Stimulated activated CD4-positive, alpha-beta T cell treated with anti-CD3 and anti-CD28 coated beads, TNF-alpha, amount 100 ng/mL, for 4 hours (primary cell): ENCODE measurements around the gene BRSK2.

Experiments used
- DNase-seq, 3 experiments: peaks; one replicate each; pipeline ENCODE4 v3.0.0-alpha.2; 2020; ENCODE audit warnings: low read depth in 3 of 3

The BRSK2 gene

GRCh38 chr11:1469287-1469910 is 79.7 kb downstream of the BRSK2 start:
- DNase-seq: no peak

GRCh38 chr11:1469911-1470680 is 80.4 kb downstream of the BRSK2 start:
- no peak for DNase-seq

DNA sequence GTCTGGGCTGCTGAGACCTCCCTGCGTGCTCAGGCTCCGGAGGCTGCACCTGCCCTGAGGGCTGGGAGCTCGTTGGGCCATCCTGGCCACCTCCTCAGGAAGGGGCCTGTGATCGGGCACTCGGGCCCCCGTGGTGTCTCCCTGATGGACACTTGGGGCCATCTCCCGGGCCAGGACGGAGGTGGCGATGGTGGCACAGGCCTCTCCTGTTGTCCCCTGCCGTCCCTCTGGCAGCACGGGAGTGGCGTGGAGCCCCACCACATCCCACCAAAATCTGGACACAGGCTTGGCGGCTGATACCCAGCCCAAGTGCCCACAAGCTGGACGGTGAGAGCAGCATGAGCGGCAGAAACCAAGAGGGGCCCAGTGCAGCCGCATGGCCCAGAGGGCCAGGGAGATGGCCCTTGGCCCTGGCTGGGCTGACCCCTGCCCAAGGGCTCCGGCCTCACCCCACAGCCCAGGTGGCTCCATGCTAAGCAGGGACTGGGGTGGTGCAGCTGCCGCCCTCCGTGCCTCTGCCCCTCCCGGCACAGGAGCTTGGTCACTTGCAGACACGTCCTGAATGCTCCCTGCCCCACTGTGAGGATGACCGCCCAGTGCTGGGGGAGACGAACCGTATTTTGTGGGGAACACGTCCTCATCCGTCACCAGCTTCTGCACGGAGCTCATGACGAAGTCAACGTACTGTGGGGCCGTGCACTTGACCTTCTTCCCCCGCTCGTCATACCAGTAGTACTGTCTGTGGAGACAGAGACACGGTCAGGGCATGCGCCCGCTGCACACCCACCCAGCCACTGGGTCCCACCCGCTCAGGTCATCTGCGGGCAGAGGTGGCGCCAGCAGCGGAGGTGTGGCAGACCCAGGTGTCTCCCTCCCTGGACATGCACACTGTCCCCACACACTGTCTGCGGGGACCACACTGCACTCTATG is 81.2 kb downstream of the BRSK2 start:
- DNase-seq: no peak

DNA sequence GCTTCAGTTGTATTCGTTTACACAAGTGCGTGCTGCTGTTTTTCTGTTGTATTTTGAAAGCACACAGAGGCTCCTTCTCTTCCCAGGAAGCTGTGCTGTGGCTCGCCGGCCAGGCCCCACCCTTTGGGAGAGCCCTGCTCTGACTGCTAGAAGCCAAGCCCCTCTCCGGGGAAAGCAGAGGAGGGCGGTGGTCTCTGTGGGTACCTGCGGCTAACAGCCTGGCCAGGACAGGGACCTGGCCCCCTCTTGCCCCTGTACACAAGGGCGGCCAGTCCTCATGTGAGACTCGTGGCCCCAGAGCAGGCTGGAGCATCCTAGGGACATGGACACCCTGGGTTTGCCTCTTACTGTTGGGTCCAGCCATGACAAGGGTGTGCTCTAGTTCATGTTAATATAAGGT is 82.0 kb downstream of the BRSK2 start:
- no peak for DNase-seq

DNA sequence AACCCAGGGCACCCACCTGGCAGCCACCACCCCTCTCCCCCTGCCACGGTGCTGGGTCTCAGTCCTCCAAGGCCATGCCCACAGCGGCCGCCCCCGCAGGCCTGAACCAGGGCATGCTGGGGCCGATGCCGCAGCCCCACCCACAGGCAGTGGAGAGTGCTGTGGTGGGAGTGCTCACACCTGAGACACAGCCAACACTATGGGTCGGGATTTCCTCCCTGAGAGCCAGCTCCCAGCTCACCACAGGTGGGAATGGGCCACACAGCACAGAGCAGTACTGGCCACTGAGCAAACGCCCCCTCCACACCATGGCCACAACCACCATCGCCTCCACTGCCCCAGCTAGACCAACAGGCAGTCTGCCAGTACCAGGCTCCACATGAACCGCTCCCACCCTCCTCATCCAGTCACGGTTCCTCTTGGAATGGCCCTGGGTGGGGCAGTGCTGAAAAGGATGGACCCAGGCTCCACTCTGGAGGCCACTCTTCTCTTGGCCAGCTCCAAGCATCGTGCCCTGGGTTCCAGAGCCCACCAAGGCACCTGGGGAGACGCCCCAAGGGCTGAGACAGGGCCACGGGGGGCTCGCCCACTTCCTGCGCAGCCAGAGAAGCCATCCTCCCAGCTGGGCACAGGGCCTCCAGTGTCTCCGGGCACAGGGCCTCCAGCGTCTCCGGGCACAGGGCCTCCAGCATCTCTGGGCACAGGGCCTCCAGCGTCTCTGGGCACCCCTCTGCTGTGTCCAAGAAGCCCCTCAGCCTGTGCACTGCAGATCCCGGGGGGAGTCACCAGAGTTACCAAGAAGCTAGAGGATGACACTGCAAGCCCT is 82.7 kb downstream of the BRSK2 start:
- no peak for DNase-seq

DNA sequence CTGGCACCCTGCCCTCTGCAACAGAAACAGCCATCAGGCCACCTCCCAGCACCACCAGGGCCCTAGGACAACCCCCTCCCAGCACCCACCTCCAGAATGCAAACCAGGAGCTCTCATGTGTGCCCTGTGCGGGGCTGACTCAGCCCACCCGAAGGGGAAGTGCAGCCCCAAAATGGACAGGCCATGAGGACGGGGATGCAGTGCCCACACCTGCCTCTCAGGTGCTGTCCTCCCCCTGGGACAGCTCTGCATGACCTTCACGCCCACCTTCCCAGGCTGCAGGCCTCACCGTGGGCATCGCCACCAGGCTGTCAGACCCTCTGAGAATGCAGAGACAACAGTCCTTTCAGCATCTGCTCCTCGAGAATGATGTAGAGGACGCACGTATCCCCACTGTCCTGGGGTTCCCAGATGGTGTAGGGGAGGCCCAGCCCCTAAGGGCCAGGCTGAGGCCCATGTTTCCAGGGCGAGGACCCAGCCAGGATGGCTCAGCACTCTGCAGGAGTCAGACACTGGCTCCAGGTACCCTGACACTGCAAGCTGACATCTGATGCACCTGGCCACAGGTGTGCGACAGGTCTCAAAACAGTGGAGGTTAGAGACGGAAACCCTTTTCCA is 83.4 kb downstream of the BRSK2 start:
- no peak for DNase-seq

DNA sequence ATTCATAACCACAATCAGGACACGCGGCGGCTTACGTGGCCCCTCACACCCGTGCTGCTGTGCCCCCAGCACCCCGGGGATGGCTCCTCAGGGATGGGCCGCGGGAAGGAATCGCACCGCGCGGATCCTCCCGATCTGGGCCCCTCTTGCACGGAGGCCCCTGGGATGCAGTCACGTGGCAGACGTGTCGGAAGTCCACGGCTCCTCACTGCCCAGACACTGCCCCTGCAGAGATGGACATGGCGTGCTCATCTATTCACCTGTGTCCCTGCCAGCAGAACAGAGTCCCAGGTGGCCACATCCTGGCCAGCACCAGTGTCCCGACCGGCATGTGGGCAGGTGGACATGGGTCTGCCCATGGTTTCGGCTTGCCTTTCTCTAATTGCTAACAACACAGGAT is 84.1 kb downstream of the BRSK2 start:
- DNase-seq: no peak

- DNase-seq: no peak
These were observed 86.1 kb downstream of the BRSK2 start for GRCh38 chr11:1475841-1476240.

GRCh38 chr11:1476940-1477736 is 87.4 kb downstream of the BRSK2 start:
- no peak for DNase-seq

- no peak for DNase-seq
These were observed 88.3 kb downstream of the BRSK2 start for GRCh38 chr11:1478011-1478410.

DNA sequence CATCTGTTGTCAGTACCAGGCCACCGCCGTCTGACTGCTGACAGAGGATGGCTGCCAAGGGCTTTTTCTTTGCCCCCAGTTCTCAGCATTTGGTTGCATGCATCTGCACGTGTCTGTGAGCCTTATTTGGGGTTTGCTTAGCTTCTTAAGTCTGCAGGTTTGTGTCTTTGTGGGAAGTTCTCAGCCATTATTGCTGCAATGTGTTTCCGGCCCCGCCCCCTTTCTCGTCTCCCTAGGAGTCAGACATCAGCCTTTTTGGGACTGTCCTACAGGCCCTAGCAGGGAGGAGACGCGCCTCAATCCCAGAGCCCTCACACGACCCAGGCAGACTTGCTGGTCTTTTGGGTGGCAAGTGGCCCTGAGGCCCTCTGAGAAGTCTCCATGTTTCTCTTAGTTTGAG is 88.8 kb downstream of the BRSK2 start:
- DNase-seq: no peak

DNA sequence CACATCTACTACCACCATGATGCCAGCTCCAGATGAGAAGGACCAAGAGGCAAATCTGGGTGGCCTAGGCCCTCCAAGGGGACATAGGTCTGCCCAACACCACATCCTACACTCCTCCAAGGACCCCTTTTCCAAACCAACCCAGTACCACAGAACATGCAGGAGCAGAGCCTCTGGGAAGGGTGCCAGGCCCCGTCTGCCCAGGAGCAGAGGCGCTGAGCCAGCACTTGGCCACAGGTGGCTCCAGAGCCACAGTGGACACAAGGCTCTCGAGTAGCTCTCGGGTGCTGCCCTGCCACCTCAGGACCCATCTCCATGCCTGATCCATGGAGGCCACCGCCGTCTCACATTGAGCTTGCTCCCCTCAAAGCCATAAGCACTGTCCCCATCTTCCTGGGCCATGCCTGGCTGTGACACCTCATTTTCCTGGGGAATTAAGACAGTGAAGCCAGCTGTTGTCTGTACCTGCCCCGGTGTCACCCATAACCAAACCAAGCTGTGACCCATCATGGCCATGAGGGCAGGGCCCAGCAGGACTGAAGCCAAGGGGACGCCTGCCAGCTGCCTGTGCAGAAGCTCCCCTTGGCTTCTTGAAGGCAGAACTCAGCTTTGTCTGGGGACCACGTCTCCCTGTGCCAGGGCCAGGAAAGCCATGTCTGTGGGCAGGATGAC is 89.4 kb downstream of the BRSK2 start:
- no peak for DNase-seq

GRCh38 chr11:1479678-1480118 is 90.0 kb downstream of the BRSK2 start:
- DNase-seq: no peak

GRCh38 chr11:1480191-1480554 is 90.4 kb downstream of the BRSK2 start:
- no peak for DNase-seq

DNA sequence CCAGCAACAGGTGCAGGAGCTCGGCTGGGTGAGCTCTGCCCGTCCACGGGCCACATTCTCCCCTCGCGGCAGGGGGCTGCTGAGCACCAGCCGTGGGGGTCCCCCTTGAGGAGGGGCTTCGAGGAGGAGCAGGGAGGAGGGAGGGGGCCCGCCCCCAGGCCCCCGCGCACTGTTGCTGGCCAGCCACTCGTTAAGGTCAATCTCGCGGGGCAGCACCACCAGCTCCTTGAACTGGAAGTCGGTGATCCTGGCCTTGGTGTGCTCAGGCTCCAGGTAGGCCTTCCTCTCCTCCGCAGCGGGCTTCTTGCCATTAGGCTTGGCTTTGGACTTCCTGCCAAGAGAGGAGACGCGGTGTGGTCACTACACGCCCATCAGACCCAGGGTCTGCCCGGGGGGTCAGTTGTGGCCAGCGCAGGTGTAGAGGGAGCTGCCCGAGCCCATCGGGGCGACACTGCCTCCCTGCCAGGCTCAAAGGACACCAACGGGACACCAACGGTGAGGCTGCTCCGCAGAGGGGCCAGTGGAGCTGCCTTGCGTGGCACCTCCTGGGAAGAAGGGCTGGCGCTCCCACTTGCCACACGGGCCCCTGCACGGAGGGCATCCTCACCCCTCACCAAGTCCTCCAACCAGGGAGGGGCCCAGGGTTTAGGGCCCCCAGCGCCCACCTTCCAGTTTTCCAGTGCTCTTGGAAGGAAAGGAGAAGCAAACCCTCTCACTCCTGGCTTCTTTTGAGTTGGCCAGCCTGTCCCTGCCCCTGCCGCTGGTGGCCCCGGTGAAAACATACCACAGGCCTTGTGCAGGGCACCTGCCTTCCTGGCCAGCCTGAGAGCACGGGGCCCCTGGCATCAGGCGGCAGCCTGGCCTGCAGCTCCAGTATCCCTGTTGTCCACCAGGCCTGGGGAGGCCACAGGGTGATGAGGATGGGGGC is 91.1 kb downstream of the BRSK2 start:
- no peak for DNase-seq

DNA sequence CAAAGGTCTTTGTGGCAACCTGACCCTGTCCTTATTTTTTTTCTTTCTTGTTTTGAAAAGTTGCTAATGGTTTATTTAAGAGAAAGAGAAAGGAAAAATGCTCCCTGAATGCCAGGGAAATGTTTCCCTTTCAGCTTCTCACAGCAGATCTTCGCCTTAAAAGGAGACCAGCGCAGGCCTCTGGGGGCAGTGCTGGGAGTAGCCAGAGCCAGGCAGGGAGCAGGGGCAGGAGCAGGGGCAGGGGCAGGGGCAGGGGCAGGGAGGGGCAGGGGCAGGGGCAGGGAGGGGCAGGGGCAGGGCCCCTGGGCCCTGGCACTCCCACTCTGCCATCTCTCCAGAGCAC is 91.7 kb downstream of the BRSK2 start:
- no peak for DNase-seq

GRCh38 chr11:1481861-1482441 is 92.2 kb downstream of the BRSK2 start:
- DNase-seq: no peak
